SK-N-SH (cell line): ENCODE data around the gene SRP19. TPM values are rescaled to one million over a fixed set of nuclear protein-coding genes. Genes with fewer than 3 reads are reported as not detected.

Experiments used
- CTCF ChIA-PET: fragments of 300-600, 350-600 bp; formaldehyde crosslinking; extraction: SDS; loops from one replicate; lab custom pipeline; 2021; lab: Yijun Ruan, JAX
- POLR2A ChIA-PET: fragments of 350-600 bp; sonication (Branson Sonifier 250); formaldehyde crosslinking; extraction: SDS; loops from one replicate; lab custom pipeline; 2020; ENCODE audit warnings: antibody characterized with exemption, inconsistent platforms; lab: Yijun Ruan, JAX
- DNase-seq: peaks from one replicate; pipeline ENCODE4 v3.0.0; 2012
- H2AFZ ChIP-seq: fragments of 200-600 bp; sonication (generic); 2 replicates; pipeline ENCODE4 v1.8.1; 2016; ENCODE audit warnings: antibody characterized with exemption, mild to moderate bottlenecking, low read depth
- H3F3A ChIP-seq: fragments of 200-600 bp; sonication (generic); replicated peaks from 2 replicates; pipeline ENCODE3; 2016; ENCODE audit warnings: antibody characterized with exemption, mild to moderate bottlenecking; ENCODE audit not compliant: insufficient read depth
- H3K27ac ChIP-seq, 2 experiments: fragments of 200-500 bp in 1 of 2; fragments of 200-600 bp in 1 of 2; sonication (Bioruptor generic) in 1 of 2; sonication (generic), shearing (Covaris generic) in 1 of 2; 2 replicates each; pipeline versions ENCODE4 v1.5.1 to v1.6.1; 2014 to 2016; ENCODE audit warnings: low read depth in 2 of 2, inconsistent platforms in 1 of 2, low read length in 1 of 2, mild to moderate bottlenecking in 1 of 2, mixed read lengths in 1 of 2
- H3K27me3 ChIP-seq: fragments of 200-600 bp; sonication (generic), shearing (Covaris generic); 2 replicates; pipeline ENCODE4 v1.6.1; 2016; ENCODE audit warnings: mixed run types; ENCODE audit not compliant: insufficient read depth
- H3K36me3 ChIP-seq, 2 experiments: fragments of 200-500 bp in 1 of 2; fragments of 200-600 bp in 1 of 2; sonication (Bioruptor generic) in 1 of 2; sonication (generic) in 1 of 2; replicated peaks in 1 of 2; 2 replicates each; pipeline versions ENCODE3 to v1.5.1; 2014 to 2016; ENCODE audit warnings: low read length in 1 of 2, mild to moderate bottlenecking in 1 of 2; ENCODE audit not compliant: insufficient read depth in 2 of 2, control insufficient read depth in 1 of 2
- H3K4me1 ChIP-seq, 2 experiments: fragments of 200-500 bp in 1 of 2; fragments of 200-600 bp in 1 of 2; sonication (Bioruptor generic) in 1 of 2; sonication (generic), shearing (Covaris generic) in 1 of 2; 2 replicates each; pipeline versions ENCODE4 v1.5.1 to v1.6.1; 2014 to 2016; ENCODE audit warnings: low read depth in 1 of 2, low read length in 1 of 2, mixed run types in 1 of 2; ENCODE audit not compliant: insufficient read depth in 2 of 2, control insufficient read depth in 1 of 2
- H3K4me2 ChIP-seq: fragments of 200-600 bp; sonication (generic), shearing (Covaris generic); 2 replicates; pipeline ENCODE4 v1.6.1; 2017; ENCODE audit warnings: mixed run types
- H3K4me3 ChIP-seq, 2 experiments: fragments of 200-500 bp in 1 of 2; fragments of 200-600 bp in 1 of 2; sonication (Bioruptor generic) in 1 of 2; sonication (generic), shearing (Covaris generic) in 1 of 2; 2 replicates each; pipeline versions ENCODE4 v1.5.1 to v1.8.1; 2014 to 2016; ENCODE audit warnings: low read depth in 2 of 2, inconsistent platforms in 1 of 2, low read length in 1 of 2, mild to moderate bottlenecking in 1 of 2, mixed read lengths in 1 of 2, moderate library complexity in 1 of 2
- H3K79me2 ChIP-seq: fragments of 200-600 bp; sonication (generic); 2 replicates; pipeline ENCODE4 v1.8.1; 2017; ENCODE audit warnings: mild to moderate bottlenecking; ENCODE audit not compliant: insufficient read depth
- H3K9ac ChIP-seq: fragments of 200-600 bp; sonication (generic); 2 replicates; pipeline ENCODE4 v1.6.1; 2017; ENCODE audit warnings: mixed run types
- H3K9me2 ChIP-seq: fragments of 200-600 bp; sonication (generic); 2 replicates; pipeline ENCODE4 v1.6.1; 2017; ENCODE audit warnings: mixed run types
- H3K9me3 ChIP-seq: fragments of 200-600 bp; sonication (generic); 2 replicates; pipeline ENCODE4 v1.6.1; 2017; ENCODE audit warnings: mixed run types, mild to moderate bottlenecking, moderate library complexity
- H4K20me1 ChIP-seq: fragments of 200-600 bp; sonication (generic); 2 replicates; pipeline ENCODE4 v1.6.1; 2017; ENCODE audit warnings: mild to moderate bottlenecking, mixed run types; ENCODE audit not compliant: insufficient read depth
- CHD2 ChIP-seq: fragments of 150-350 bp; IDR thresholded peaks from 2 replicates; pipeline ENCODE4 v1.6.1; 2018; ENCODE audit warnings: low read length; ENCODE audit not compliant: partially characterized antibody
- FOSL2 ChIP-seq: IDR thresholded peaks from 2 replicates; pipeline ENCODE4 v1.4.0; 2012; ENCODE audit warnings: low read depth, mild to moderate bottlenecking, moderate library complexity, borderline replicate concordance
- FOXM1 ChIP-seq: IDR thresholded peaks from 2 replicates; pipeline ENCODE4 v1.4.0; 2012; ENCODE audit warnings: low read depth, mild to moderate bottlenecking
- JUND ChIP-seq: IDR thresholded peaks from 2 replicates; pipeline ENCODE4 v1.4.0; 2012
- MEF2A ChIP-seq: IDR thresholded peaks from 2 replicates; pipeline ENCODE4 v1.4.0; 2012; ENCODE audit warnings: low read depth, borderline replicate concordance
- MXI1 ChIP-seq: IDR thresholded peaks from 2 replicates; pipeline ENCODE4 v1.6.1; 2012; ENCODE audit warnings: mild to moderate bottlenecking, low read depth, low read length, improper control_type of control experiment
- REST ChIP-seq: IDR thresholded peaks from 2 replicates; pipeline ENCODE4 v1.6.1; 2012; ENCODE audit warnings: mild to moderate bottlenecking, low read depth, low read length, moderate library complexity
- RXRA ChIP-seq: IDR thresholded peaks from 2 replicates; pipeline ENCODE4 v1.4.0; 2012; ENCODE audit warnings: low read depth, mild to moderate bottlenecking, borderline replicate concordance
- TCF12 ChIP-seq: IDR thresholded peaks from 2 replicates; pipeline ENCODE4 v1.4.0; 2012
- USF2 ChIP-seq: fragments of 150-350 bp; IDR thresholded peaks from 2 replicates; pipeline ENCODE4 v1.6.1; 2017; ENCODE audit warnings: antibody characterized with exemption, low read length, low read depth, borderline replicate concordance
- WGBS: methylation state at CpG from one replicate; pipeline ENCODE4 v1.1.6; 2017; ENCODE audit warnings: low lambda C conversion rate; 5-methylcytosine and 5-hydroxymethylcytosine counted together
- polyA plus RNA-seq, 3 experiments: library from polyadenylated mRNA; depleted of rRNA; stranded (reverse); fragments of >200 nt; gene quantifications; 2 replicates each; pipeline ENCODE4 v1.2.3, GENCODE V29; 2012

Gene SRP19
- polyA plus RNA-seq, 1 of the 3 experiments (the other 2 are of a cell fraction): 46.4 TPM

GRCh38 chr5:112918679-112919078, 57.6 kb downstream of the SRP19 start:
- Histone ChIP-seq H3K4me3 (no peak overlapping the region), H3K27me3 (no peaks in the 10 kb centered on the region), H3F3A (peaks cover 20% of the 10 kb centered on the region), H2AFZ (no peak overlapping the region), H3K4me1 (peaks cover 15 to 18% of the 10 kb centered on the region in 2 experiments; a peak in 3 of 4 replicates), H3K27ac (no peak overlapping the region), H3K9ac (no peak overlapping the region), H4K20me1 (peaks cover 6% of the 10 kb centered on the region), H3K36me3 (peaks cover 38 to 41% of the 10 kb centered on the region in 2 experiments), H3K4me2 (0 out of 2 replicates have a peak overlapping the region, but pooled peaks have one; percentile 12), H3K9me2 (no peaks in the 10 kb centered on the region), H3K9me3 (no peaks in the 10 kb centered on the region), H3K79me2 (peaks cover 62% of the 10 kb centered on the region)
- ChIA-PET POLR2A (interaction anchor here (1.0 kb wide), 1 partner anchor 58 kb away, joined by 4 read pairs; the partner anchor contains the start of gene DCP2), CTCF (interaction anchor here (0.6 kb wide), 1 partner anchor 345 kb away, joined by 3 read pairs; no protein-coding TSS in a partner anchor)
- no peak for DNase-seq
- no peak for TF ChIP-seq TCF12
- TF ChIP-seq FOXM1: no peak
- no peak for TF ChIP-seq RXRA
- no peak for TF ChIP-seq USF2
- TF ChIP-seq JUND: no peak
- no peak for TF ChIP-seq CHD2
- no peak for TF ChIP-seq FOSL2
- no peak for TF ChIP-seq MEF2A
- TF ChIP-seq REST: no peak
- TF ChIP-seq MXI1: no peak
- WGBS: 100% methylated on average over 1 of the region's 1 CpG

Other genes with a start within 250 kb of the SRP19 start
- 5.1 and 6.2 TPM in 2 replicates for gene APC, start 123.4 kb upstream of the SRP19 start, polyA plus RNA-seq (2012; rRNA removed)
- 90.2 and 124 TPM in 2 replicates for gene REEP5, start 60.9 kb downstream of the SRP19 start, polyA plus RNA-seq (2012; rRNA removed)
- 6.0 and 6.9 TPM in 2 replicates for gene DCP2, start 115.5 kb downstream of the SRP19 start, polyA plus RNA-seq (2012; rRNA removed)